GM18507 (cell line): ENCODE data around the gene RHOBTB1.

Experiments
- DNase-seq: peaks from one replicate; pipeline ENCODE4 v3.0.0; 2011; ENCODE audit warnings: low read depth; ENCODE audit not compliant: insufficient read length; ENCODE audit errors: extremely low spot score
- FAIRE-seq: peaks from 2 replicates; lab custom pipeline; 2011; peaks lifted over from hg19 to GRCh38; lab: Jason Lieb, UNC

RHOBTB1 gene

DNA sequence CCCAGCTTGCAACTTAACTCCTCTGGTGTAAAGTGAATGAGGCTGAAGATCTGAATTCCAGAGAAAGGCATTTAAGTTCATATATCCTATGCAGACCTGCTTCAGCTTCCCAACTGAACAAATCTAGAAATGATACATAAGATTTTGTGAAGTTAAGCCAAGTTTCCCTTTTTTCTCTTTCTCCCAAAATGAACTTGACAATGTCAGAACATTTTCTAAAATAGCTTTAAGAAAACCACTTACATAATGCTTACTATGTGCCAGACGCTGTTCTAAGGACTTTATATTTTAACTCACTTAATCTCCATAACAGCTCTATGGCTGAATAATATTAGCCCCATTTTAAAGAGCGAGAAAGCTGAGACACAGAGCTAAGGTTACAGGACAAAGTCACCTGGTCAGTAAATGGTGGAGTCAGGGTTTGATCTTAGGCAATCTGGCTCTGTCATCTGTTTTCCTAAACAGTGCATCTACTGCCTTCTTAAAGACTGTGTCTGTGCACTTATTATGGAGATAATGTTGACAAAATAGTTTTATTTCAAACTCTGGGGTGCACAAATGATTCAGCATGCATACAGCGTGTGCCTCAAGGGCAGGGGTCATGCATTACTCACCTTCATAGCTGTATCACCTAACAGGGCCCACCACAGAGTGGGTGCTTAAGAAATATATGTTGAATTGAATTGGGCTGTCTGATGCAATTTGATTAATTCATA is 66.8 kb downstream of the RHOBTB1 start:
- FAIRE-seq, result no peak
- DNase-seq, result no peak

DNA sequence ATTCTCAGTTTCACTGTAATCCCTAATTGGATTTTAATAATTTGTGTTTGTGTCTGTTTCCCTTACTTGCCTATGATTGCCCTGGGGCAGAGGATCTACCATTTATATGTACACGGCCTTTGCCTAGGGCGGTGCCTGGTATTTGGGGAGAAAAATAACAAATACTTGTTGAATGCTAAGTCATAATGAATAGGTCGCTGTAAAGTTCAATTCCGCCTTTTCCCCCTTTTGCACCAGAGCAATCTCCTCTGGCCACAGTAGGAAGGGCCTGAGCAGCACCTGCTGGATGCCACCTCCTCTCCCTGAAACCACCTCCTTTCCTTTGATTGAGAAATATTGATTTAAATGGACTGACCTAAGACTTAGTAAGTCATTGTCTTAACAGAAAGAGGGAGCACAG is 70.2 kb downstream of the RHOBTB1 start:
- DNase-seq, result no peak
- no peak for FAIRE-seq

DNA sequence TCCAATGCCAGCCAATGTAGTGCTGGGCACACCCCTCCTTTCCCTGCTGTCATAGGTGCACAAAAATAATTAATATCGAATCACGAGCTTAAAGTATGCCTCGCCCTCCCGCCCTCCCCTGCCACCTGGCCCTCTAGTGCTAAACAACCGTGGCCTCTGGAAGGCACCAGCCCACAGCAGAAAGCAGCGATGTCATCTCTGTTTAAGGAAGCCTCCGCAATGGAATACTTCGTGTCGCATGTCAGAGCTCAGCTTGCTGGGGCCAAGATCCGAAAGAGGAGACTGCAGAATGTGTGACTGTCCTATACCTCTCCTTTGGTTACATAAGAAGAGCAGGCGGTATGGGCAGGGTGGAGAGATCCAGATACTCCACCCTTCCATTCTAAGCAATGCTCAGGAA is 71.5 kb downstream of the RHOBTB1 start:
- no peak for FAIRE-seq

DNA sequence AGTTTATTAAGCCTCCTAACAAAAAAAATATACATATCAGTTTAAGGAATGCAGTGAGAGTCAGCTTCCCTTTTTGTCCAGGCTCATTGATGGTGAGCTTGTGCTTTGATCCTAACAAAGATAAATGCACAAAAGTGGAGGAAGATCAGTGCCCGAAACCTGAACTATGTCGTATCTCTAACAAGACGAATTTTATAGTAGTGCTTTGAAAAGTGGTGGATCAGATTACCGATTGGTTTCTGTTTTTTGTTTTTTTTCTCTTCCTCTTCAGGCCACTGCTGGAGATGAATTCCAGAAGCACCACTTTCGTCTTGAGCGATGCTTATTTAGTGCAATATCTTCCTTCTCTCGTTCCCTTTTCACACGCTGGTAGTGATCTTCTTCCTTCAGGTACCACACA is 72.8 kb downstream of the RHOBTB1 start:
- no peak for DNase-seq
- FAIRE-seq, result no peak

More for the DNA sequence above, 71.5 kb downstream of the RHOBTB1 start:
- no peak for DNase-seq

DNA sequence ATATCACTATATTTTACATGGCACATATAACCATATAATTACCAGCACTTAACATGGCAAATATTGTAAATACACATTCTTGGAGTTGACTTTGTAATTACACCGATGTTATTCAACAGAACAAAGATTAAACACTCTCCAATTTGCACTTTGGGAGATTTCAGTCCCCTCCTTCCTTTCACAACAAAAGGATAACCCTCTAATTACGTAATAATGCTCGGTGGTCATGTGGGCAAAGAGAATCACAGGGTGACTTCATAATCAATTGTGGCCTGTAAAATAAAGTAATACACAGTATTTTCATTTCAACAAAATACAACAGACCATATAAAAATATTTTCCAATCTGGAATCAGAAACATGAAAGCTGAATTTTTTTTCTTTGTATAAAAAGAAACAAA is 73.2 kb downstream of the RHOBTB1 start:
- no peak for FAIRE-seq

DNA sequence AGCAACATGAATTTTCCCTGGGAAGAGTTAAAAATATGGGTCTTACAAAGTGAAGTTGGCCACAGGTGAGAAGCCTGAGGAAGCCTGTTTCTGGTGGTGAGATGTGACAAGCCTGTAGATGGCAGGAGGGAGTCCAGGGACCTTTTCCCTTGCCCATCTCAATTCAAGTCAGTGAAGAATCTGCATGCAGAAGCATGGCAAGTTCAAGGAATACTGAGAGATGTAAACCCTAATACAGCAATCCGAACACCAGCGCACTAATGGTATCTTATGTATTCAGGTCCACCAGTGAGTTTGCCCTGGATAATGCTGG is 73.6 kb downstream of the RHOBTB1 start:
- FAIRE-seq, result no peak
- no peak for DNase-seq

More for the DNA sequence above, 73.2 kb downstream of the RHOBTB1 start:
- no peak for DNase-seq

DNA sequence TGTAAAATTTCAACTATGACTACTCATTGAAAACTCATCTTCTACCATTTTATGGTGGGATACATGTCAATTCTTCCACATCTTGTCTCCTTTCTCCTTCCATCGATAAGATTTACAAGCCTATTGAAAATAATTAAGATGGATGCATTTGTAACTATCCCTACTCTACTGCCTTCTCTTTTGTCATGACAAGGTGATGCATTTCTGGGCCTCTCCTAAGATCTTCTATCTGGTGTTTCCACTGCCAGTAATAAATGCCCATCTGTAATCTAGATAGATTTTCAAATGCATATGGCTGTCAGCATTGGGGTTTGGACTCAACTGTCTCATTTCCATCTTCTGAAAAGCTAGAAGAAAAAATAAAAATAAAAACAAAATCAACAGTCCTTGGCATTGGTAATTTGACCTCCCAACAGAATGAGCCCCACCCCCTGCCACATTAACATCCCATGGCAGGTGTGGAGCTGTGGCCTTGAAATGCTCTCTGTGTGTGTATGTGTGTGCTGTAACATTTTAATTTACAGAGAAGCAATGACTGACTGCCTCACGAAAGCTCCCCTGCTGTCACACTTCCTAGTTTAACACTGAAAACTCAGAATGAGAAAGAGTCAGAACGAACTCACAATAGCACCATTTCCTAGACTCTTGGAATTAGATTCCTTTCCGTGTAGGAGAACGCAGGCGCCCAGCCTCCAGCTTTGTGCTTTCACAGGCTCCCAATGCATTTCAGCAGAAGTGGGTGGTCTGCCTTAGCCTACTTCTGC is 74.2 kb downstream of the RHOBTB1 start:
- DNase-seq (no peak), FAIRE-seq (no peak)

DNA sequence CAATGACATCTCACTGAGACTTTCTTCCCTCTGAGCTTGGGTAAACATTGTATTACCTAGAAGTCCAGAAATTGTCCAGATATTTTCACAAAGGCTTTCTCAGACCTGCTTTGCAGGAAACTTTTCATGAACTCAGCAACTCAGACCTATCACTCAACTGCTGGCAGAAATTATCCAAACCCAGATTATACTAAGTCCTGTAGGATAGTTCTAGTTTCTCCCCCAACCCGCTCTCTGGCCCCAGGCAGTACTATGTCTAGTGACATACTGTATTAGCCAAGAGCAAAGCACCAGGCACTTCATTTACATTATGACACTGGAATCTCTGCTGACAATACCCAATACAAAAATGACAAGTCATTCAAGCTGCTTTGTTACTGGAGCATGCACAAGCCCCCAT is 75.0 kb downstream of the RHOBTB1 start:
- FAIRE-seq, result no peak
- no peak for DNase-seq

DNA sequence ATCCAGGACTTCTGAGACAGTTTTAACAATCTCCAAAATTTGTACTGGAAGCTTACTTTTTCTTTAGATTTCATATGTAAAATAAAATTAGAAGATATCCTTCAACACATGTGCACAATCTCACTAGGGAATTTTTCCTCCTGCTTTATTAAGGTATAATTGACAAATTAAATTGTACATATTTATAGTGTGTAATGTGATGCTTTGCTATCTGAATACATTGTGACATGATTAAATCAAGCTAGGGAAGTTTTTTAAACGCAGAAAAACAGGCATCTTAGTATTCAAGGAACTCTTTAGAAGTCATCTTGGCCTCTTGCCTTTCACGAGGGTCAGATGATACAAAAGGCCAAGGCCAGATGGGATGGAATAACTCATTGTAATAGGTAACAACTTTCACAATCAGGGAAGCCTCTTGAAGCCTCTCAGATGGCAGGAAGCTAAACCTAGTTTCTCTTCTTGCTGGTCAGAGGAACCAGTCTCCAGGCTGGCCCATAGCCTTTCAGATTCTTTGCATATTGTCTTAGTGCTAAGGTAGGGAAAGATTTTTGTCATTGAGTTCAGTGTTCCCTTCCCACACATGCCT is 78.7 kb downstream of the RHOBTB1 start:
- FAIRE-seq (no peak), DNase-seq (no peak)

DNA sequence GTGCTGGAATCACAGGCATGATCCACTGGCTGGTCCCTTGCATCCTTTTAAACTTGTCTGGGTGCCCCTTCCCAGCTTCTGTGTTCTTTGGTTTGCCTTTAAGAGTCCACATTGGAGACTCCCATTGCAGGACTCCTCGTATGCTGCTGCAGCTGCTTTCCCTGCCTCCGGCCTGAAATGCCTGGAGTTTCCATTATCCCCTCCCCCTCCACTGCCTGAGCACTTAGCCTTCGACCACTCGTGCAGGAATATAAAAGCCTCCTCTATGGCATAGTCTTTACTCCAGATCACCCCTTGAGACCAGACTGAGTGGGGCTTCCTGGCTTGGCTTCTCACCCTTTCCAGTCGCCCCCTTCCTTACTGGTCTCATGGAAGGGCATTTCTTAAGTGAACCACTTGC is 80.2 kb downstream of the RHOBTB1 start:
- DNase-seq, result no peak
- FAIRE-seq, result no peak

DNA sequence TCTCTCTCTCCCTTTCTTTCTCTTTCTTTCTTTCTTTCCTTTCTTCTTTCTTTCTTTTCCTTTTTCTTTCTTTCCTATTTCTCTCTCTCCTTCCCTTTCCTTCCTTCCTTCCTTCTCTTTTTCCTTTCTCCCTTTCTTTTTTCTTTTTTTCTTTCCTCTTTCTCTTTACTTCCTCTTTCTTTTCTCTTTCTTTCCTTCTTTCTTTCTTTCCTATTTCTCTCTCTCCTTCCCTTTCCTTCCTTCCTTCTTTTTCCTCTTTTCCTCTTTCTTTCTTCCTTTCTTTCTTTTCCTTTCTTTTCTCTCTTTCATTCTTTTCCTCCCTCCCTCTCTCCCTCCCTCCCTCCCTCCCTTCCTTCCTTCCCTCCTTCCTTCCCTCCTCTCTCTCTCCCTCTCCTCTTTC is 81.5 kb downstream of the RHOBTB1 start:
- FAIRE-seq, result no peak
- DNase-seq, result no peak

DNA sequence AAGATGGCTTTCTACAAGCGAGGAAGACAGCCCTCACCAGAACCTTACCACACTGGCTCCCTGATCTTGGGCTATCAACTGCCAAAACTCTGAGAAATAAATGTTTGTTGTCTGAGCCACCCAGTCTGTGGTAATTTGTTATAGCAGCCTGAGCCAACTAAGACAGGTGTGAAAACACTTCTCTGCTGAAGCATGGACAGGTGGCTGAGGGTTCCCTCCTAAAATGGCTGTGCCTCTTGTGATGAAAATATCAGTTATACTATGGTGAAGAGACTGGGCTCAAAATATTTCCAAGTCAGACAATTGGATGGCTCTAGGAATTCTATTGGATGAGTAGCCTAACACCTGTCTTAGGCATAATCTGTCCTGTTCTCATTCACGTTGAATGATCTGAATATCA is 87.6 kb downstream of the RHOBTB1 start:
- FAIRE-seq, result no peak
- no peak for DNase-seq

DNA sequence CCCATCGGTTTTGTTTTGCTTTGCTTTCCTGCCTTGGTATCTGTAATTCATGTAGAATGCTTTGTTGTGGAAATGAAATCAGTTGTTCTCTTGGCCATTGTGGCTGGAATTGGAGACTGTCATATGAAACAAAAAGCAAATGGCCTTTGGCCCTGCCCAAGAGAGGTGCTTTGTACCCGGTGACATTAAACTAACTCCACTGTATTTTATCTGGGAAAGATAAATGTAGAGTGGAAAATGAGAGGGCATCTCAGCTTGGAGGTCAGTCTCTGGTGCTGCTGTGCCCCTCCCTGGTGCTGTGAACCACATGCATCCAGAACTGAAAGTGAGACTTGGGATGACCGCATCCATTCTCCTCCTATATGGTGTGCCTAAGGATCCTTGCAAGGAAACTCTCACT is 90.3 kb downstream of the RHOBTB1 start:
- DNase-seq, result no peak
- no peak for FAIRE-seq

DNA sequence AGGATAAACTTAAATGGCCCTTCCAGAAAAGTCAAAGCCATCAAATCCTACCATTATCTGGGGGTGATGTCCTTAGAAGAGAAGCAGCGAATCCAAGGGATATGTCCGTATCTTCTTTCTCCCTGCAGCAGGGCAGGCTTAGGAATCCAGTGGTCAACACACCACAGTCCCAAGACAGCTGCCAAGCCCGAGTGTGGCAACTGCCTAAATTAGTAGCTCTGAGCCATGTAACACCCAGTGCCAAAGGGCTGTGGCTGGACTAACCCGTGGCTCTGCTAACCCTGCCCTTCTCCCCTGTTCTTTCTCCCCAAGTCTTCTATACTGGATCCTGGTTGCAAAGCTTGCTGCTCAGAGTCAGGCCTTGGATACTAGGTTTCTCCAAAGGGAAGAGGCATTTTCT is 90.9 kb downstream of the RHOBTB1 start:
- DNase-seq (no peak), FAIRE-seq (no peak)

DNA sequence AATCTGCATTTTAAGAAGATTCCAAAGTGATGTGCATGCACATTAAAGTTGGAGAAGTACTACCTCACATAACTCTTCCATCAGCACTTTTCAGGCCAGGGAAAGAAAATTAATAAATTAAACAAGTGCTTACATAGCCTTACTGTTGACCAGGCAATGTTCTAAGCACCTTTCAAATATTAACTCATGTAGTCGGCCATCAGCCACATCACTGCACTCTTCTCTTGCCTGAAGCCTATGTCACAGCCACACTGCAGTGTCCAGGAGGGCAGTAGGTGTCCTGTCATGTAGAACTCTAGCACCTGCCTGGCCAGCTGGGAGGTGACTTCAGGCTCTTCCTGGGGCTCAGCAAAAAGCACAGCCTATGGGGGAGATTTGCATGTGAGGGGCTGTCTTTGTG is 94.2 kb downstream of the RHOBTB1 start:
- DNase-seq (no peak), FAIRE-seq (no peak)

DNA sequence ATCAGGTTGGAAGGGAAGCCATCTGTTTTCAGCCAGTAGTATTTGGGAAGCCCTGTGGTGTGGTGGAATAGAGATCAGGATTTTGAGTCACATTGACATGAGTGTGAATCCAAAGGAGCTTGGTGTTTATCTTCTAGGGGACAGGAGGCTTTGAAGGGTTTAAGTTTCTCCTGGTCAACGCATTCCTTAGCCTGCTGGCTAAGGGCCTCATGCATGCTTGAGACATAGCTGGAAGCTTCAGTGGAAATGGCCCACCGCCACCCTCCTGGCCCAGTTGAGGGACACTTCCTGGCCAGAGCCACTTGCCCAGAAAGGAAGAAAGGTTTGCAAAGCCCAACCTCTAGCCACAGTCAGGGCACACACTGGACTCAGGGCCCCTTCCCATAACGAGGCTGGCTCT is 94.8 kb downstream of the RHOBTB1 start:
- FAIRE-seq, result no peak

DNA sequence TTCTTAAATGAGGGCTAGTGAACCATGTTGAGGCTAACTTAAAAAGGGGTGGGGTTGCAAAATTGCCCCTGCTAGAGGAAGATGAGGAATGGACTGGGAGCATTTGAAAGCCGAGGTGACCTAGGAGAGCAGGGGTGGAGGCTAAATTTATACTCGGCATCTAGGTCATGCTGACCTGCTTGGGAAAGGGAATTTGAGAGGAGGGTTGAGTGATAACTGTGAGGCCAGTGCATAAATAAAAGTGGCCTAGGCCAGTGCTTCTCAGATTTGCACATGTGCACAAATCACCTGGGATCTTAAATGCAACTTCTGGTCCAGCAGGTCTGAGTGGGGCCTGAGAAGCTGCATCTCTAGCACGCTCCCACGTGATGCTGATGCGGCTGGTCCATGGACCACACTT is 95.3 kb downstream of the RHOBTB1 start:
- no peak for FAIRE-seq
- no peak for DNase-seq

More for the DNA sequence above, 94.8 kb downstream of the RHOBTB1 start:
- no peak for DNase-seq

DNA sequence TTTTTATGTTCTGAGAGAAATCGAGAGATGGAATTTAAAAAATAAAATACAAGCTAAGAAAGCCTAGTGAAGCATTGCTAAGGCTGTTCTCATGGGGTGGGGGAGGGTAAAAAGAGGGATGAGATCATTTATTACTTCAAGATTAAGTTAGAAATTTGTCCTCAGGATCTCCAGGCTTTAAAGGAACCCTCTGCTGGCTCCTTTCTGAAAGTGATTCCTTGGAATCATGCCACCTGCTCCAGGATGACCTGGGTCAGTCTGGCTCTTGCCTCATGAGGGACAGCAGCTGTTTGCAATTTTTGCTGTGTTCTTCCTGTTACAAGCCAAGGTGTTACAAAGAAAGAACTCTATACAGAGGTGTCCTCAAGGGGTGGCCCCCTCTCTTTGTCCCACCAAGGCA is 95.9 kb downstream of the RHOBTB1 start:
- FAIRE-seq, result no peak
- DNase-seq, result no peak

DNA sequence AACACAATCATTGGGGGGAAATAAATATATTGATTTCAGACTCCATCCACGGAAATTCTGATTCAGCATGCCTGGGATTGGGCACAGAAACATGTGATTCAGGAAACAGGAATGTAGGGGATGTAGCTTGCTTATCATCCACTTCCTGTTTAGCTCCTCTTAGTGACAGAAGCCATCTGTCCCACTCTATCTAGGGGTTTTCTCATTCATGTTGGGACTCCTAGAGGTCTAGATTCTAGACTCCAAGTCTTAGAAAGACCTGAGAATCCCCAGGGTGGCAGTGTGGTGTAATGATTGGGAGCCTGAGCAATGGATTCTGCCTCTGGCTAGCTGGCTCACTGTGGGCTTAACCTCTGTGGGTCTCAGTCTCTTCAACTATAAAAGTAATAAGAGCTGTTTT is 97.8 kb downstream of the RHOBTB1 start:
- no peak for FAIRE-seq
- no peak for DNase-seq

DNA sequence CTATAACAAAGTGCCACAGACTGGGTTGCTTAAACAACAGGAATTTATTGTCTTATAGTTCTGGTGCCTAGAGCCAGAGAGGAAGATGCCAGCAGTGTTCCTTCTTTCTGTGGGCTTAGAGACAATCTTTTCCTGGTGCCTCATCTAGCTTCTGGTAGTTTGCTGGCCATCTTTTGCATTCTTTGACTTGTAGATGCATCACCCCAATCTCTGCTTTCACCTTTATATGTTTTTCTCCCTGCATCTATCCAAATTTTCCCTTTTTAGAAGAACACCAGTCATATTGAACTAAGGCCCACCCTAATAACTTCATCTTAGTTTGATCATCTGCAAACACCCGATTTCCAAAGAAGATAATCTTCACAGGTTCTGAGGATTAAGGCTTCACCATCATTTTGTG is 98.9 kb downstream of the RHOBTB1 start:
- DNase-seq, result no peak
- FAIRE-seq, result no peak

DNA sequence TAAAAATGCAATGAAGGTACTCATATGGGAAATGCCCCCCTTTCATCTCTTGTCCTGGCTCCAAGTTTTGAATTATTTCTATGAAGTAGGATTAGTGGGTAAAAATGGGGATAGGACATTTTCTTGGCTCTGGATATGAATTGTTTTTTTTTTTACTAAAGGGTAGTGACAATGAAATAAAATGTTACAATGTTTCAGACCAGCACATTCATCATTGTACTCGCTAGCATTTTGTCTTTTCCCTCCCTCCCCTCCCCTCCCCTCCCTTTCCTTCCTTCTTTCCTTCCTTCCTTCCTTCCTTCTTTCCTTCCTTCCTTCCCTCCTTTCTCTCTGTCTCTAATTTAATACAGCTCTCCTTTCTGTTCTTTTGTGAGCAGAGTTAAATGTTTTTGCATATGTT is 101.3 kb downstream of the RHOBTB1 start:
- FAIRE-seq (no peak), DNase-seq (no peak)
